Astrocyte (in vitro differentiated cells and primary cell): ENCODE measurements around the gene GAS6.

Experiments used
- CTCF ChIP-seq: IDR thresholded peaks from 2 replicates; pipeline ENCODE4 v1.5.1; 2011; ENCODE audit warnings: low read depth, mild to moderate bottlenecking, inconsistent platforms, low read length, moderate library complexity; ENCODE audit not compliant: insufficient read depth
- EZH2 ChIP-seq: IDR thresholded peaks from 2 replicates; pipeline ENCODE4 v1.6.1; 2012; ENCODE audit warnings: mild to moderate bottlenecking, low read length, inconsistent platforms; ENCODE audit not compliant: insufficient read depth

- no peak for TF ChIP-seq CTCF
- TF ChIP-seq EZH2 = no peak
These were observed 40.7 kb downstream of the GAS6 start for GRCh38 chr13:113822956-113823744.
